Measurements from ENCODE around the gene TMEM141.

DNA sequence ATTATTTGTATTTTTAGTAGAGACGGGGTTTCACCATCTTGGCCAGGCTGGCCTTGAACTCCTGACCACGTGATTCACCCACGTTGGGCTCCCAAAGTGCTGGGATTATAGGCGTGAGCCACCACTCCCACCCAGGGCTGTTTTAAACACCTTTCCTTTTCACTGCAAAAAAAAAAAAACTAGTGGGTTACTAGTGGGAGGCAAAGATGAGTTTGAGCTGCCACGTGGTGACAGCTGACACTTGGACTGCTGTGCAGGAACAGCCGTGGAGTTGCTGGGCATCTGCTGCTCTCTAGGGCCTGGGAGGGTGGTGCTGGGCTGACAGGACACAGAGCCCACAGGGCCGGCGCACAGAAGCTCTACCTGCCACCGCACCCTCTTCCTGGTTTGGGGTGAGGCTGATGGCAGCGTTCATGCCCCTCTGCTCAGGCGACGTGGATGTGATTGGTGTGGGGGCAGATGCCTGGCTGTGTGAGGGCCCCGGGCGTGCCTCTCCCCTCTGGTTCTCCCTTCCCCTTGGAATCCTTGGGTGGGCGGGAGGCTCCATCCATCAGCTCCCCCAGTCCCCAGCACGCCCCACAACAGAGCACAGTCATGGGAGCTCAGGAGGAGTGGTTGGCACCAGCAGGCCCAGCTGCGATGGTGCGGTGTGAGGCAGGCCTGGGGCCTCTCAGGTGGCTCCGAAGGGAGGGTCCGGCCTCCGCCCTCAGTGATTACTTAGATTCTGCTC is 33.5 kb downstream of the TMEM141 start:
- TF ChIP-seq, protein P1, sequence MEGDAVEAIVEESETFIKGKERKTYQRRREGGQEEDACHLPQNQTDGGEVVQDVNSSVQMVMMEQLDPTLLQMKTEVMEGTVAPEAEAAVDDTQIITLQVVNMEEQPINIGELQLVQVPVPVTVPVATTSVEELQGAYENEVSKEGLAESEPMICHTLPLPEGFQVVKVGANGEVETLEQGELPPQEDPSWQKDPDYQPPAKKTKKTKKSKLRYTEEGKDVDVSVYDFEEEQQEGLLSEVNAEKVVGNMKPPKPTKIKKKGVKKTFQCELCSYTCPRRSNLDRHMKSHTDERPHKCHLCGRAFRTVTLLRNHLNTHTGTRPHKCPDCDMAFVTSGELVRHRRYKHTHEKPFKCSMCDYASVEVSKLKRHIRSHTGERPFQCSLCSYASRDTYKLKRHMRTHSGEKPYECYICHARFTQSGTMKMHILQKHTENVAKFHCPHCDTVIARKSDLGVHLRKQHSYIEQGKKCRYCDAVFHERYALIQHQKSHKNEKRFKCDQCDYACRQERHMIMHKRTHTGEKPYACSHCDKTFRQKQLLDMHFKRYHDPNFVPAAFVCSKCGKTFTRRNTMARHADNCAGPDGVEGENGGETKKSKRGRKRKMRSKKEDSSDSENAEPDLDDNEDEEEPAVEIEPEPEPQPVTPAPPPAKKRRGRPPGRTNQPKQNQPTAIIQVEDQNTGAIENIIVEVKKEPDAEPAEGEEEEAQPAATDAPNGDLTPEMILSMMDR (IDR thresholded peaks at IDR 0.05) = no peak
- TF ChIP-seq USF1 (IDR thresholded peaks at IDR 0.05; ENCODE audit: borderline replicate concordance, low read depth) (no peak), USF2 (IDR thresholded peaks at IDR 0.05; ENCODE audit: borderline replicate concordance, low read depth, low read length) (no peak), RAD21 (IDR thresholded peaks at IDR 0.05; ENCODE audit: low read length) (no peak), NRF1 (IDR thresholded peaks at IDR 0.05; ENCODE audit: low read depth, low read length) (no peak), SIN3A (IDR thresholded peaks at IDR 0.05; ENCODE audit: borderline replicate concordance, low read depth, low read length) (no peak)
